K562 (cell line): ENCODE data around the gene TMPRSS11B.

Source experiments
- CBX2 ChIP-seq: fragments of 200-600 bp; sonication (generic); IDR thresholded peaks from one replicate; pipeline ENCODE4 v1.6.1; 2012; ENCODE audit warnings: mild to moderate bottlenecking, low read length, inconsistent platforms; ENCODE audit not compliant: insufficient read depth, poor library complexity, severe bottlenecking
- GABPA ChIP-seq: fragments of 200-800 bp; sonication (Bioruptor generic); conservative IDR thresholded peaks from 2 replicates; pipeline ENCODE4 v1.6.1; 2016; ENCODE audit warnings: low read depth, missing genetic modification characterization, missing compliant biosample characterization
- HDAC2 ChIP-seq: fragments of 450-650 bp; IDR thresholded peaks from 2 replicates; pipeline ENCODE4 v1.6.1; 2016; ENCODE audit warnings: mild to moderate bottlenecking
- MYNN ChIP-seq, 2 experiments: sonication (generic); formaldehyde crosslinking in 1 of 2; IDR thresholded peaks; 2 replicates each; pipeline versions ENCODE4 v1.5.0 to v1.6.1; 2016 to 2020; ENCODE audit warnings: antibody characterized with exemption in 1 of 2, missing genetic modification reagents in 1 of 2
- RBM34 ChIP-seq: fragments of 200-400 bp; formaldehyde crosslinking; IDR thresholded peaks from 2 replicates; pipeline ENCODE4 v1.6.1; 2018; ENCODE audit warnings: low read length, borderline replicate concordance; ENCODE audit not compliant: insufficient read depth
- SIX5 ChIP-seq, 2 experiments: IDR thresholded peaks; 2 replicates each; pipeline ENCODE4 v1.6.1; 2011; ENCODE audit warnings: low read length in 2 of 2, borderline replicate concordance in 1 of 2, low read depth in 1 of 2, mild to moderate bottlenecking in 1 of 2, moderate library complexity in 1 of 2; ENCODE audit not compliant: insufficient read depth in 1 of 2
- SMC3 ChIP-seq: conservative IDR thresholded peaks from 2 replicates; pipeline ENCODE4 v1.6.1; 2011; ENCODE audit warnings: low read depth, low read length, improper control_type of control experiment; ENCODE audit not compliant: insufficient read depth
- SUPT5H ChIP-seq: fragments of 450-650 bp; IDR thresholded peaks from 2 replicates; pipeline ENCODE4 v1.6.1; 2016
- TARDBP ChIP-seq: fragments of 450-650 bp; IDR thresholded peaks from 2 replicates; pipeline ENCODE4 v1.6.1; 2016
- TBL1XR1 ChIP-seq, 2 experiments: IDR thresholded peaks; 2 replicates each; pipeline ENCODE4 v1.6.1; 2012; ENCODE audit warnings: improper control_type of control experiment in 2 of 2, low read length in 2 of 2, mild to moderate bottlenecking in 1 of 2
- XRCC5 ChIP-seq: fragments of 200-400 bp; formaldehyde crosslinking; IDR thresholded peaks from 2 replicates; pipeline ENCODE4 v1.6.1; 2017; ENCODE audit warnings: low read depth, mild to moderate bottlenecking, low read length
- TF ChIP-seq, protein P1 (sequence below), 3 experiments: IDR thresholded peaks in 2 of 3; conservative IDR thresholded peaks in 1 of 3; 2 replicates each; pipeline ENCODE4 v1.5.1; 2011 to 2012; ENCODE audit warnings: low read length in 3 of 3, mild to moderate bottlenecking in 3 of 3, control low read depth in 2 of 3, improper control_type of control experiment in 1 of 3, inconsistent platforms in 1 of 3, low read depth in 1 of 3, mixed read lengths in 1 of 3, moderate library complexity in 1 of 3; ENCODE audit not compliant: insufficient read depth in 2 of 3
- TF ChIP-seq, protein P2 (sequence below): fragments of 250-450 bp; sonication (Bioruptor Pico); IDR thresholded peaks from 2 replicates; pipeline ENCODE4 v1.4.0; 2020; ENCODE audit warnings: mild to moderate bottlenecking, moderate library complexity
- TF ChIP-seq, protein P3 (sequence below): sonication (generic); formaldehyde crosslinking; IDR thresholded peaks from 2 replicates; pipeline ENCODE4 v1.8.0; 2022; ENCODE audit warnings: mild to moderate bottlenecking, missing genetic modification reagents

DNA sequence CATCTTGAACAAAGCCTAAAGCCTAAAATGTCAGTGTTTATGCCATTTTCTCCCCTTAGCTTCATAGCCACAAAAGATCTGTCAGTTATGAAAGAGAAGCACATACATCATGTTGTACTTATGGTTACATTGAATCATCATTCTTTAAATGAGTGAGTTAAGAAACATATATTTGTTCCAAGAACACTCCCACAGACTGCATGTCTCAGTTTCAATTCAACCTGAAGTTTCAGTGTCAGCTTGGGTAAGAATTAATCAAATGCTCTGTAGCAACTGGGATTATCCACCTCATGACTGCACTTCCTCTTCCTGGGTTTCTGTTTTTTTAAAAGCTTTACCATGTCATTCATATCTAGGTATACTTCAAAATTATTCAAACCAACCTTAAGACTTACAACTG lies 3.9 kb upstream of the TMPRSS11B start:
- no peak for TF ChIP-seq SUPT5H
- no peak for TF ChIP-seq RBM34
- no peak for TF ChIP-seq MYNN (IDR thresholded peaks at IDR 0.05)
- no peak for TF ChIP-seq MYNN (CRISPR knock-in tag; IDR thresholded peaks at IDR 0.05)
- TF ChIP-seq CBX2, result no peak
- TF ChIP-seq TARDBP, result no peak
- no peak for TF ChIP-seq XRCC5
- TF ChIP-seq, protein P1, sequence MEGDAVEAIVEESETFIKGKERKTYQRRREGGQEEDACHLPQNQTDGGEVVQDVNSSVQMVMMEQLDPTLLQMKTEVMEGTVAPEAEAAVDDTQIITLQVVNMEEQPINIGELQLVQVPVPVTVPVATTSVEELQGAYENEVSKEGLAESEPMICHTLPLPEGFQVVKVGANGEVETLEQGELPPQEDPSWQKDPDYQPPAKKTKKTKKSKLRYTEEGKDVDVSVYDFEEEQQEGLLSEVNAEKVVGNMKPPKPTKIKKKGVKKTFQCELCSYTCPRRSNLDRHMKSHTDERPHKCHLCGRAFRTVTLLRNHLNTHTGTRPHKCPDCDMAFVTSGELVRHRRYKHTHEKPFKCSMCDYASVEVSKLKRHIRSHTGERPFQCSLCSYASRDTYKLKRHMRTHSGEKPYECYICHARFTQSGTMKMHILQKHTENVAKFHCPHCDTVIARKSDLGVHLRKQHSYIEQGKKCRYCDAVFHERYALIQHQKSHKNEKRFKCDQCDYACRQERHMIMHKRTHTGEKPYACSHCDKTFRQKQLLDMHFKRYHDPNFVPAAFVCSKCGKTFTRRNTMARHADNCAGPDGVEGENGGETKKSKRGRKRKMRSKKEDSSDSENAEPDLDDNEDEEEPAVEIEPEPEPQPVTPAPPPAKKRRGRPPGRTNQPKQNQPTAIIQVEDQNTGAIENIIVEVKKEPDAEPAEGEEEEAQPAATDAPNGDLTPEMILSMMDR (IDR thresholded peaks at IDR 0.05 in 2 of 3, conservative IDR thresholded peaks at IDR 0.05 in 1 of 3; ENCODE audit: insufficient read depth in 2 of 3, low read depth in 1 of 3, low read length in 3 of 3), result no peak
- TF ChIP-seq, protein P2, sequence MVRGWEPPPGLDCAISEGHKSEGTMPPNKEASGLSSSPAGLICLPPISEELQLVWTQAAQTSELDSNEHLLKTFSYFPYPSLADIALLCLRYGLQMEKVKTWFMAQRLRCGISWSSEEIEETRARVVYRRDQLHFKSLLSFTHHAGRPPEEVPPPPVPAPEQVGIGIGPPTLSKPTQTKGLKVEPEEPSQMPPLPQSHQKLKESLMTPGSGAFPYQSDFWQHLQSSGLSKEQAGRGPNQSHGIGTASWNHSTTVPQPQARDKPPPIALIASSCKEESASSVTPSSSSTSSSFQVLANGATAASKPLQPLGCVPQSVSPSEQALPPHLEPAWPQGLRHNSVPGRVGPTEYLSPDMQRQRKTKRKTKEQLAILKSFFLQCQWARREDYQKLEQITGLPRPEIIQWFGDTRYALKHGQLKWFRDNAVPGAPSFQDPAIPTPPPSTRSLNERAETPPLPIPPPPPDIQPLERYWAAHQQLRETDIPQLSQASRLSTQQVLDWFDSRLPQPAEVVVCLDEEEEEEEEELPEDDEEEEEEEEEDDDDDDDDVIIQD (CRISPR knock-in tag), result no peak
- TF ChIP-seq, protein P3, sequence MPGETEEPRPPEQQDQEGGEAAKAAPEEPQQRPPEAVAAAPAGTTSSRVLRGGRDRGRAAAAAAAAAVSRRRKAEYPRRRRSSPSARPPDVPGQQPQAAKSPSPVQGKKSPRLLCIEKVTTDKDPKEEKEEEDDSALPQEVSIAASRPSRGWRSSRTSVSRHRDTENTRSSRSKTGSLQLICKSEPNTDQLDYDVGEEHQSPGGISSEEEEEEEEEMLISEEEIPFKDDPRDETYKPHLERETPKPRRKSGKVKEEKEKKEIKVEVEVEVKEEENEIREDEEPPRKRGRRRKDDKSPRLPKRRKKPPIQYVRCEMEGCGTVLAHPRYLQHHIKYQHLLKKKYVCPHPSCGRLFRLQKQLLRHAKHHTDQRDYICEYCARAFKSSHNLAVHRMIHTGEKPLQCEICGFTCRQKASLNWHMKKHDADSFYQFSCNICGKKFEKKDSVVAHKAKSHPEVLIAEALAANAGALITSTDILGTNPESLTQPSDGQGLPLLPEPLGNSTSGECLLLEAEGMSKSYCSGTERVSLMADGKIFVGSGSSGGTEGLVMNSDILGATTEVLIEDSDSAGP, result no peak
- TF ChIP-seq GABPA (tag), result no peak
- no peak for TF ChIP-seq TBL1XR1 (IDR thresholded peaks at IDR 0.05; ENCODE audit: low read length in 2 of 2)
- TF ChIP-seq SIX5 (IDR thresholded peaks at IDR 0.05; ENCODE audit: borderline replicate concordance in 1 of 2, insufficient read depth in 1 of 2, low read depth in 1 of 2, low read length in 2 of 2), result no peak
- no peak for TF ChIP-seq HDAC2
- no peak for TF ChIP-seq SMC3
